GM12891 (cell line): ENCODE measurements around the gene EXT2.

Source experiments
- DNase-seq: peaks from one replicate; pipeline ENCODE4 v3.0.0; 2011; ENCODE audit warnings: low spot score; ENCODE audit not compliant: insufficient read length
- FAIRE-seq: peaks from 2 replicates; lab custom pipeline; 2011; peaks lifted over from hg19 to GRCh38; lab: Jason Lieb, UNC
- PAX5 ChIP-seq: IDR thresholded peaks from 2 replicates; pipeline ENCODE4 v1.6.1; 2011; ENCODE audit warnings: low read length, moderate library complexity, mild to moderate bottlenecking; ENCODE audit not compliant: insufficient read depth, severe bottlenecking
- POLR2A ChIP-seq: IDR thresholded peaks from 2 replicates; pipeline ENCODE4 v1.6.1; 2011; ENCODE audit warnings: low read depth, low read length, control low read depth
- POLR2AphosphoS5 ChIP-seq: IDR thresholded peaks from 2 replicates; pipeline ENCODE4 v1.6.1; 2011; ENCODE audit warnings: low read depth, low read length, control low read depth
- POU2F2 ChIP-seq: IDR thresholded peaks from 2 replicates; pipeline ENCODE4 v1.6.1; 2011; ENCODE audit warnings: low read depth, mild to moderate bottlenecking, control low read depth, low read length, moderate library complexity
- SPI1 ChIP-seq: IDR thresholded peaks from 2 replicates; pipeline ENCODE4 v1.6.1; 2011; ENCODE audit warnings: low read depth, low read length, control low read depth
- TAF1 ChIP-seq: IDR thresholded peaks from 2 replicates; pipeline ENCODE4 v1.6.1; 2011; ENCODE audit warnings: low read depth, low read length, control low read depth

EXT2 gene

DNA sequence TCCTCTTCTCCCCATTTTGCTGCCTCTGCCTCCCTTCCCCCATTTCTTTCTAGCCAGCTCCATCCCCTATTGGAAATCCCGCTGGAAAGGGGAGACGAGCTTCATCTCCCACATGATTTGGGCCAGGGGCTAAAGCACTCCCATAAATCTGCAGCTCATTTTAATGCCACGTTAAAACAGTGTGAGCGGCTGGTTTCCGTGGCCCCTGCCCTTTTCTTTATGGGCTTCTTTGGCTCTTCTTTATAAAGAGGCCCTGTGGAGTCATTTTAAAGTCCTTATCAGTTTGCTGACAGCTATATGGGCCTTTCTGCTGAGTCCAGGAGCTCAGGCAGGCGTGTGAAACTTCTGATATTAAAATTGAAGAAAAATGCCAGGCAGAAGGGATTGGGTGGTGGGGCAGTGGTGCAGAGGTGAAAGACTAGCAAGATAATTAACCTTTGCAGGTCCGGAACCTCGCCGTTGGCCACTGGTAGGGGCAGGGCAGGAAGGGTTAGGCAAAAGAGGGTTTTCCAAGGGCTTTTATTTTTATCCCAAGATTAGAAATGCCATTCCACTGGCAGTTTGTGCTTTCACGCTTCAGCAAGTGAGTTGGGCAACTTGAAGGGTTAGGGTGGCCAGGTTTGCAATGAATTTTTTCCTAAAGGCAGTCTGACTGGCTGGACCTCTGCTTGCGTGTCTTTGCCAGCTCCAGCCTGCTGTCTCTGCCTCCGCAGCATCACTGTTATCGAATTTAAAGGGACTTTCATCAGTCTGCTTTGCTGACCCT lies 44.3 kb downstream of the EXT2 start:
- DNase-seq, result no peak
- TF ChIP-seq POLR2A, result no peak
- TF ChIP-seq PAX5, result no peak
- TF ChIP-seq POLR2AphosphoS5, result no peak
- no peak for TF ChIP-seq SPI1
- no peak for TF ChIP-seq POU2F2
- no peak for TF ChIP-seq TAF1
- no peak for FAIRE-seq

DNA sequence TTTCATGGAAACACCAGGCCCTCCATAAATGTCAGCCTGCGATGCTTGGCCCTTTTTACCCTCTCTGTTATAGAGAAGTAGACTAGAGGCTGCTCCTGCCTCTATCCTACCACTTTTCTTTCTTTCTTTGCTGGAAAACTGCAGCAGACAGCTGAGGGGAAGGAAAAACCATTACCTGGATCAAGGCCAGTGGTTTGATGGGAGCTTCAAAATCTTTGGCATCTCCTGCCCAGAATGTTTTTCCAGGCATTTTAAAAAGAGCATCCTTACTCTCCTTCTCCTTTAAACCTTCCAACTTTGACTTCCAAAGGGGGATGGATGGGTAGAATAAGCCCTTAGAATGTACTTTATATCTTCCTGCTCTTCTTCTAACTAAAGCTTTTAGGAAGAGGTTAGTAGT lies 44.9 kb downstream of the EXT2 start:
- FAIRE-seq (no peak), DNase-seq (no peak)
- TF ChIP-seq POU2F2 (no peak), POLR2AphosphoS5 (no peak), PAX5 (no peak), SPI1 (no peak), TAF1 (no peak), POLR2A (no peak)

DNA sequence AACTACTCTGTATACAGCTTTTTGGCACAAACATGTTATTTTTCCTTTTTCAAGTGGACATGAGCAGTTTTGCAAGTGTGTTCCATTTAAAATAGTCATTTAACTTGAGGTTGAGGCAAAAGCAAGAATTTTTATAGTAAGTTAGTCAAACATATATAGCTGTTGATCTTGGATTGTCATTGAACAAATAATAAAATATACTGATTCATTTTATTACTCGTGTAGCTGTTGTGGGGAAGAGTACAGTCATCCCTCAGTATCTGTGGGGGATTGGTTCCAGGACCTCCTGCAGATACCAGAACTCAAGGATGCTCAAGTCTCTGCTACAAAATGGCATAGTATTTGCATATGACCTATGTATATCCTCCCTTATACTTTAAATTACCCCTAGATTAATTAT lies 45.3 kb downstream of the EXT2 start:
- FAIRE-seq, result no peak

DNA sequence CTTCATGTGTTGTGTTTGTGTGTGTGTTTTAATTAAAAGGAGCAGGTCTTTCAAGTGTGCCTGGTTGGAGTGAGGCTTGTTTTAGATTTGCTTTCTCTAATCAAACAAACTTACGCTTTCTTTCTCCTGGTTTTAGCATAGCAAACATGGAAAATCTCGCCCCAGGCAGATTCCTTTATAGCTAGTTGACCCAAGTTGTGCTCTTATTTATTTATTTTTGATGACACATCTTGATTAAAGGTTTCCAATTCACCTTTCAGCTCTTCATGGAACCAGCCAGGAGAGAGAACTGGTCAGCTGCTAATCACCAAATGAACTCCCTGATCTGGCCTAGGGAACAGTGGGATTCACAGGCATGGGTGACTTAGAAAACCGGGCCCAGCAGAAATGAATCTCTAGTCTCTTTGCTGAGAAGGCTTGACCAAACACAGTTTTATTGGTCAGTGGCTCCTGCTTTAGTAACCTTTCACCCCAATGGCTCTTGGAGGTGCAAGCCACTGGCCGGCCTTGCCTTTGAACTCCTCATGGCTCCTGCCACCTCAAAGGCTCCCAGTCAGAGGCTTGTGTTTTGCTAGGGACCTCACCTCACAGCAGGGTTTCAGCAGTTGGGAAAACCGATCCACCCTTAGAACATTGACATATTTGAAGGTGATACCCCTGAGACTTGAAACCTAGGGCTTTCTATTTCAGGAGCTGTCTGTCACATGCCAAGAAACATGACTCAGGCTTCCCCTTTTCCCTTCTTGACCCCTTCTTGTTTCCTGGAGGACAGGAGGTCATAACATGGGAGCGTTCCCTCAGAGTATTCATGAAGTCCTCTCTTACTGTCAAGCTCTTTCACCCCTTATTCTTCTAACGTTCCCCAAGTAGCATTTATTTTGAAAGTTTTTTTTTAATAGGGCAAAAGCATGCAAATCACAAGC lies 48.8 kb downstream of the EXT2 start:
- TF ChIP-seq POLR2A (no peak), PAX5 (no peak), POLR2AphosphoS5 (no peak), SPI1 (no peak), POU2F2 (no peak), TAF1 (no peak)
- DNase-seq, result no peak
- FAIRE-seq, result no peak

More for the DNA sequence above, 45.3 kb downstream of the EXT2 start:
- no peak for DNase-seq
- TF ChIP-seq POU2F2 (no peak), SPI1 (no peak), TAF1 (no peak), POLR2A (no peak), PAX5 (no peak), POLR2AphosphoS5 (no peak)

DNA sequence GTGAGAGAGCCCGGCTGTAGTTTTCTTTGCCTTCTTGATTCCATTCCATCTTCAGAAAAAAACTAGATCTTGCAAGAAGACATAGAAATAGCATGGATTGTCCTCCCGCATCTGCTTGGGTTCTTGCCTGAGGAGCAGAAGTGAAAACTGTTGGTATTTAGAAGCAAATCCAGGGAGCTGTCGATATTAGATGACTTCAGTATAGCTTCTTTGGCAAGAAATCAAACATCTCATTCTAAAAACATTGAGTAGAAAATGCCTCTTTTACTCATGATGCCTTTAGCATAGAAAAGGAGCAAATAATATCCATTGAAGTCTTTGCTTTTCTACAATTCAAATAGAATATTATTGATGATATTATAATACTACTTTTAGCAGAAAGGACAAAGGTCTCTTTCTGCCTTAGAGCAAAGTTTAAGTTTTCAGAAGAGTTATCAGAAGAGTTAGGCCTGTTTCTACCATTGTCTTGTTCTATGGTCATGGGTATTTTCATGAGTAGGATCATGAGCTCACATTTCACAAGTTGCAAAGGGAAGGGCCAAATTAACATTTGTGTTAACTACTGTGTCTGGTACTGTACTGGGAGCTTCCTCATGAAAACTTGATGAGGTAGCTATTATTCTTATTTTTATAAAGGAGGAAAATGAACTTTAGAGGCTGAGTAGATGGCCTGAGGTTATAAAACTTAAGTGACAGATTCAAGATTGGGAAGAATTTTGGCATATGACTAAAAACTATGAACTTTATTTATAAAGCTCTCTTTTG lies 49.7 kb downstream of the EXT2 start:
- no peak for DNase-seq
- no peak for TF ChIP-seq SPI1
- TF ChIP-seq POLR2A, result no peak
- TF ChIP-seq POLR2AphosphoS5, result no peak
- no peak for TF ChIP-seq POU2F2
- no peak for TF ChIP-seq PAX5
- TF ChIP-seq TAF1, result no peak
- FAIRE-seq, result no peak

DNA sequence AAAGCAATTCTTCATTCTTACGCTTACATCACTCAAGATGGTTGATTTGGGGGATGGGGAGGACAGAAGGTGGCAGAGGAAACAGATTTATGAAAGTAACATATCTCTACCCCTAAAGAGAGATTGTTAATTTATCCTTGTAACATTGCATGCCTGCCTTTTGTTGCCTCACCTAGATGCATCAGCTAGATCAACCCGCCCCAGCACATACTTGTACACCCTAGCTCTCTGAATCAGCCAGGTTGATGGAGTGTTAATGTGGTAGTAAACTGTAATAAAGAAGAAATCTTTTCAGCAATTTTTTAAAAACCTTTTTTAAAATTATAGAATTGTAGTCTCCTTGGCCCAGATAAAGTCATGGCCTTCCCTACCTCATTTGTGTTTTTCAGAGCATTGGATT lies 51.5 kb downstream of the EXT2 start:
- TF ChIP-seq TAF1 (no peak), POLR2AphosphoS5 (no peak), POLR2A (no peak)
- no peak for FAIRE-seq
- DNase-seq, result no peak

DNA sequence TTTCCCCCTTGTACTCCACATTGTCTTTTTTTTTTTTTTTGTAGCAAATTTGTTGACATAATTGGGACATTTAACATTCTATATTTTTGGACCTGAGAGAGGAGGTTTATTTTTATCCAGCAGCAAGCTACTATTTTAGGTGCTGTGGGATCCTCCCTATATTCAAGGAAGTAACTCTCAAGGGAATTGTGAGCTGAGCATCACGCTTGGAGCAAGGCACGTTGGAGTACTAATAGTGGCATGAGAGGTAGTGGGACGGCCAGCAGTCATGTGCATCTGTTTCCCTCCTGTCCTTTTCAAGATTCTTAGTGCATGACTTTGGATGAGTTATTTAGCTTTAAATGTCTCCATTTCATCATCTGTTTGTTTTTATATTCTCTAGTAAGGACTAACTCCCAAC lies 52.3 kb downstream of the EXT2 start:
- FAIRE-seq (no peak), DNase-seq (no peak)
- TF ChIP-seq POU2F2, result no peak
- no peak for TF ChIP-seq POLR2AphosphoS5

DNA sequence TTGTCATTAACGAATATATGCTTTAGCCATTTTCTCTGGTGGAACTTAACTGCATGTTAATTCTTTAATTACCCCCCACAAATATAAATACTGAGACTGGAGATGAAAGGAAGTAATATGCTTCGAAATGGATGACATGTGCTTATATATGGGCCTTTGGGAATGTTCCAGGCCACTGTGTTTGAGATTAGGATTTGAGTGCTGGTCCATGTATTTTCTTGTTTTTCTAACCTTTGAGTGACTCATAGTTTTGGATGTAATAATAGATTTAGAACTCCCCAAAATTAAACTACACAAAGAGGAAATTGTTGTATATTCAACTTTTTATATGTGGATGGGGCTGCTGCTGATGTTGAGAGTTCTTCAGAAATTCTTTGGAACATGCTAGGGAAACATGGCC lies 54.2 kb downstream of the EXT2 start:
- FAIRE-seq (no peak), DNase-seq (no peak)
- TF ChIP-seq POLR2A, result no peak

DNA sequence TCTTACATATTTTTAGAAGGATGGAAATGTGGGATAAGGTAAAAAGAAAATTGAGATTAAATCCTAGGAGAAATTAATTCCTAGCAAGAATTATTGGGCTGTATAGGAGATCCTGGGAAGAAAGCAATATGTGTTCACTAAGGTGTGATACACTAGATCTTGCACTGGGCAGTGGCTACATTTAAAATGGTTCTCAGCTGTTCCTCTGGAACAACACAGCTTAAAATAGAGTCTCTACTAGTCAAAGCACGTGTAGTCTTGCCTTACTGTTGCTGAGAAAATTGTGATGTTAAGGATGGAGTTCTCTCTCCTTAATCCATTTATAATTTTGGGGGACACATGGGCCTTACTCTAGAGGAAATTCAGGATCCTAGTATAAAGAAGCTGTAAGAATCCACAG lies 54.9 kb downstream of the EXT2 start:
- no peak for FAIRE-seq
- TF ChIP-seq PAX5, result no peak
- no peak for TF ChIP-seq TAF1
- TF ChIP-seq SPI1, result no peak
- no peak for TF ChIP-seq POLR2A
- no peak for TF ChIP-seq POU2F2
- TF ChIP-seq POLR2AphosphoS5, result no peak
- no peak for DNase-seq
